ENCODE data around the gene ONECUT2. TPM values are rescaled to one million over a fixed set of nuclear protein-coding genes. Genes with fewer than 3 reads are reported as not detected.

Gene ONECUT2
- polyA plus RNA-seq, 1 of the 3 experiments (the other 2 are of a cell fraction) = 0.16 TPM

DNA sequence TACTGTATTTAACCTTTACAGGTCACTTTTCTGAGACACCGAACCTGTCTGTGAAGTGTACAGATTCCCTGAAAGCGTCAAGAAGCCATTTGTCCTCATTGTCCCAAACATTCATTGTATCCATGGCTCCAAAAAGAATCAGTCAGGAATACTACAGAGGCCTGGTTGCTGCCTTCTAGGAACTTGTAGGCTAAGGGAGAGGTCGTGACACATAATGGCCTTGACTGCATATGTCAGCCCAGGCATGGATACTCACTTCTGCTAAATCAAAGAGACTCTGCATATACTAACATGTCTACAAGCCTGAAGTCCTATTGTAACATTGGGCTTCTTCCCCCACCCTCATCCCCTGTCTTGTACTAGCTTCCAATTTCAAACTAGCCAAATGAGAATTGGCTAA lies 40.2 kb downstream of the ONECUT2 start:
- no peak for DNase-seq
- H3K4me3 ChIP-seq (ENCODE audit: low read depth in 2 of 2, low read length in 1 of 2) = no peak overlapping the region
- CTCF ChIA-PET = no interaction called here
- H3K9me2 ChIP-seq = no peaks in the 10 kb centered on the region
- POLR2A ChIA-PET = no interaction called here
- TF ChIP-seq, protein P1, sequence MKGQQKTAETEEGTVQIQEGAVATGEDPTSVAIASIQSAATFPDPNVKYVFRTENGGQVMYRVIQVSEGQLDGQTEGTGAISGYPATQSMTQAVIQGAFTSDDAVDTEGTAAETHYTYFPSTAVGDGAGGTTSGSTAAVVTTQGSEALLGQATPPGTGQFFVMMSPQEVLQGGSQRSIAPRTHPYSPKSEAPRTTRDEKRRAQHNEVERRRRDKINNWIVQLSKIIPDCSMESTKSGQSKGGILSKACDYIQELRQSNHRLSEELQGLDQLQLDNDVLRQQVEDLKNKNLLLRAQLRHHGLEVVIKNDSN (IDR thresholded peaks at IDR 0.05; ENCODE audit: borderline replicate concordance, low read depth) = no peak
- TF ChIP-seq, protein P2, sequence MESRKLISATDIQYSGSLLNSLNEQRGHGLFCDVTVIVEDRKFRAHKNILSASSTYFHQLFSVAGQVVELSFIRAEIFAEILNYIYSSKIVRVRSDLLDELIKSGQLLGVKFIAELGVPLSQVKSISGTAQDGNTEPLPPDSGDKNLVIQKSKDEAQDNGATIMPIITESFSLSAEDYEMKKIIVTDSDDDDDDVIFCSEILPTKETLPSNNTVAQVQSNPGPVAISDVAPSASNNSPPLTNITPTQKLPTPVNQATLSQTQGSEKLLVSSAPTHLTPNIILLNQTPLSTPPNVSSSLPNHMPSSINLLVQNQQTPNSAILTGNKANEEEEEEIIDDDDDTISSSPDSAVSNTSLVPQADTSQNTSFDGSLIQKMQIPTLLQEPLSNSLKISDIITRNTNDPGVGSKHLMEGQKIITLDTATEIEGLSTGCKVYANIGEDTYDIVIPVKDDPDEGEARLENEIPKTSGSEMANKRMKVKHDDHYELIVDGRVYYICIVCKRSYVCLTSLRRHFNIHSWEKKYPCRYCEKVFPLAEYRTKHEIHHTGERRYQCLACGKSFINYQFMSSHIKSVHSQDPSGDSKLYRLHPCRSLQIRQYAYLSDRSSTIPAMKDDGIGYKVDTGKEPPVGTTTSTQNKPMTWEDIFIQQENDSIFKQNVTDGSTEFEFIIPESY (IDR thresholded peaks at IDR 0.05; ENCODE audit: borderline replicate concordance, low read depth) = no peak
- no peak for TF ChIP-seq RAD21 (IDR thresholded peaks at IDR 0.05; ENCODE audit: low read length)
- TF ChIP-seq SMC3 (IDR thresholded peaks at IDR 0.05; ENCODE audit: low read depth, low read length) = no peak
- TF ChIP-seq RFX5 (IDR thresholded peaks at IDR 0.05; ENCODE audit: low read length) = no peak
- peaks cover 0 to 3% of the 10 kb centered on the region in 2 experiments; a peak in 1 of 4 replicates for H3K4me1 ChIP-seq (ENCODE audit: control insufficient read depth in 1 of 2, insufficient read depth in 2 of 2, low read depth in 1 of 2, low read length in 1 of 2)
- peaks cover 0 to 4% of the 10 kb centered on the region in 2 experiments for H3K36me3 ChIP-seq (replicated peaks in 1 of 2; ENCODE audit: control insufficient read depth in 1 of 2, insufficient read depth in 2 of 2, low read length in 1 of 2)
- no peak overlapping the region for H3K9ac ChIP-seq
- no peaks in the 10 kb centered on the region for H3F3A ChIP-seq (replicated peaks; ENCODE audit: insufficient read depth)
- no peaks in the 10 kb centered on the region for H4K20me1 ChIP-seq (ENCODE audit: insufficient read depth)
- H3K4me2 ChIP-seq = no peak overlapping the region
- H3K27me3 ChIP-seq (ENCODE audit: insufficient read depth) = no peaks in the 10 kb centered on the region
- WGBS (ENCODE audit: low lambda C conversion rate) = 44% methylated on average over 3 of the region's 3 CpGs
- H3K9me3 ChIP-seq = no peaks in the 10 kb centered on the region
- no peak overlapping the region for H3K27ac ChIP-seq (ENCODE audit: low read depth in 2 of 2, low read length in 1 of 2)
- H3K79me2 ChIP-seq (ENCODE audit: insufficient read depth) = no peaks in the 10 kb centered on the region
- H2AFZ ChIP-seq (ENCODE audit: low read depth) = no peak overlapping the region

DNA sequence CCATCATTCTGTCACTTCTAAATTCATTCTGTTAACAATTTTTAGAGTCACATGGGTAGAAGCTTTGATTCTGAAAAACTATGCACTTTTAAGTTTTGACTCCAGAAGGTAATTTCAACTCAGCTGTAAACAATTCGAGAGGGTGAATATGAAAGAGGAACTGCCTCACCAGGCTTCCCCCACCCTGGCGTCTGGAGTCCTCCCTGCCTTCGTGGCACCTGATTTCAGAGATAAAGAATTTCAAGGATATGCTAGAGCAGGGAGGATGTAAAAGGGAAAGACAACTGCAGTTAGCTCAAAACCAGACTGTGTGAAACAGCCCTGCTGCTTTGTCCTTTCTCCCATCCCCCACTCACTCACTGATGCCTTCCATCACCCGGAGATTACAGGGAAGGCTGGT lies 40.7 kb downstream of the ONECUT2 start:
- Histone ChIP-seq H3K9me2 (no peaks in the 10 kb centered on the region), H3K4me1 (ENCODE audit: control insufficient read depth in 1 of 2, insufficient read depth in 2 of 2, low read depth in 1 of 2, low read length in 1 of 2) (peaks cover 0 to 3% of the 10 kb centered on the region in 2 experiments; a peak in 1 of 4 replicates), H3K4me3 (ENCODE audit: low read depth in 2 of 2, low read length in 1 of 2) (no peak overlapping the region), H3K9me3 (no peaks in the 10 kb centered on the region), H2AFZ (ENCODE audit: low read depth) (no peak overlapping the region), H3K79me2 (ENCODE audit: insufficient read depth) (no peaks in the 10 kb centered on the region), H3K4me2 (no peak overlapping the region), H3K9ac (no peak overlapping the region), H3K27me3 (ENCODE audit: insufficient read depth) (no peaks in the 10 kb centered on the region), H3F3A (replicated peaks; ENCODE audit: insufficient read depth) (no peaks in the 10 kb centered on the region), H4K20me1 (ENCODE audit: insufficient read depth) (no peaks in the 10 kb centered on the region), H3K36me3 (replicated peaks in 1 of 2; ENCODE audit: control insufficient read depth in 1 of 2, insufficient read depth in 2 of 2, low read length in 1 of 2) (peaks cover 0 to 4% of the 10 kb centered on the region in 2 experiments), H3K27ac (ENCODE audit: low read depth in 2 of 2, low read length in 1 of 2) (no peak overlapping the region)
- 62% methylated on average over 4 of the region's 4 CpGs for WGBS (ENCODE audit: low lambda C conversion rate)
- no peak for DNase-seq
- ChIA-PET POLR2A (no interaction called here), CTCF (no interaction called here)
- TF ChIP-seq, protein P2 (IDR thresholded peaks at IDR 0.05; ENCODE audit: borderline replicate concordance, low read depth) = no peak
- TF ChIP-seq MXI1 (IDR thresholded peaks at IDR 0.05; ENCODE audit: low read depth, low read length) (no peak), GABPA (IDR thresholded peaks at IDR 0.05; ENCODE audit: low read depth) (no peak), GATA2 (CRISPR knock-in tag; IDR thresholded peaks at IDR 0.05) (no peak), TAF1 (IDR thresholded peaks at IDR 0.05; ENCODE audit: borderline replicate concordance, low read depth, low read length) (no peak), TEAD4 (IDR thresholded peaks at IDR 0.05; ENCODE audit: borderline replicate concordance, insufficient read depth) (no peak), SMC3 (IDR thresholded peaks at IDR 0.05; ENCODE audit: low read depth, low read length) (no peak), SIN3A (IDR thresholded peaks at IDR 0.05; ENCODE audit: borderline replicate concordance, low read depth, low read length) (no peak)
- TF ChIP-seq, protein P3, sequence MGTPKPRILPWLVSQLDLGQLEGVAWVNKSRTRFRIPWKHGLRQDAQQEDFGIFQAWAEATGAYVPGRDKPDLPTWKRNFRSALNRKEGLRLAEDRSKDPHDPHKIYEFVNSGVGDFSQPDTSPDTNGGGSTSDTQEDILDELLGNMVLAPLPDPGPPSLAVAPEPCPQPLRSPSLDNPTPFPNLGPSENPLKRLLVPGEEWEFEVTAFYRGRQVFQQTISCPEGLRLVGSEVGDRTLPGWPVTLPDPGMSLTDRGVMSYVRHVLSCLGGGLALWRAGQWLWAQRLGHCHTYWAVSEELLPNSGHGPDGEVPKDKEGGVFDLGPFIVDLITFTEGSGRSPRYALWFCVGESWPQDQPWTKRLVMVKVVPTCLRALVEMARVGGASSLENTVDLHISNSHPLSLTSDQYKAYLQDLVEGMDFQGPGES (IDR thresholded peaks at IDR 0.05; ENCODE audit: low read depth, low read length) = no peak
- TF ChIP-seq, protein P1 (IDR thresholded peaks at IDR 0.05; ENCODE audit: borderline replicate concordance, low read depth) = no peak
- TF ChIP-seq, protein P4, sequence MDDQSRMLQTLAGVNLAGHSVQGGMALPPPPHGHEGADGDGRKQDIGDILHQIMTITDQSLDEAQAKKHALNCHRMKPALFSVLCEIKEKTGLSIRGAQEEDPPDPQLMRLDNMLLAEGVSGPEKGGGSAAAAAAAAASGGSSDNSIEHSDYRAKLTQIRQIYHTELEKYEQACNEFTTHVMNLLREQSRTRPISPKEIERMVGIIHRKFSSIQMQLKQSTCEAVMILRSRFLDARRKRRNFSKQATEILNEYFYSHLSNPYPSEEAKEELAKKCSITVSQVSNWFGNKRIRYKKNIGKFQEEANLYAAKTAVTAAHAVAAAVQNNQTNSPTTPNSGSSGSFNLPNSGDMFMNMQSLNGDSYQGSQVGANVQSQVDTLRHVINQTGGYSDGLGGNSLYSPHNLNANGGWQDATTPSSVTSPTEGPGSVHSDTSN (IDR thresholded peaks at IDR 0.05) = no peak
- TF ChIP-seq, protein P5, sequence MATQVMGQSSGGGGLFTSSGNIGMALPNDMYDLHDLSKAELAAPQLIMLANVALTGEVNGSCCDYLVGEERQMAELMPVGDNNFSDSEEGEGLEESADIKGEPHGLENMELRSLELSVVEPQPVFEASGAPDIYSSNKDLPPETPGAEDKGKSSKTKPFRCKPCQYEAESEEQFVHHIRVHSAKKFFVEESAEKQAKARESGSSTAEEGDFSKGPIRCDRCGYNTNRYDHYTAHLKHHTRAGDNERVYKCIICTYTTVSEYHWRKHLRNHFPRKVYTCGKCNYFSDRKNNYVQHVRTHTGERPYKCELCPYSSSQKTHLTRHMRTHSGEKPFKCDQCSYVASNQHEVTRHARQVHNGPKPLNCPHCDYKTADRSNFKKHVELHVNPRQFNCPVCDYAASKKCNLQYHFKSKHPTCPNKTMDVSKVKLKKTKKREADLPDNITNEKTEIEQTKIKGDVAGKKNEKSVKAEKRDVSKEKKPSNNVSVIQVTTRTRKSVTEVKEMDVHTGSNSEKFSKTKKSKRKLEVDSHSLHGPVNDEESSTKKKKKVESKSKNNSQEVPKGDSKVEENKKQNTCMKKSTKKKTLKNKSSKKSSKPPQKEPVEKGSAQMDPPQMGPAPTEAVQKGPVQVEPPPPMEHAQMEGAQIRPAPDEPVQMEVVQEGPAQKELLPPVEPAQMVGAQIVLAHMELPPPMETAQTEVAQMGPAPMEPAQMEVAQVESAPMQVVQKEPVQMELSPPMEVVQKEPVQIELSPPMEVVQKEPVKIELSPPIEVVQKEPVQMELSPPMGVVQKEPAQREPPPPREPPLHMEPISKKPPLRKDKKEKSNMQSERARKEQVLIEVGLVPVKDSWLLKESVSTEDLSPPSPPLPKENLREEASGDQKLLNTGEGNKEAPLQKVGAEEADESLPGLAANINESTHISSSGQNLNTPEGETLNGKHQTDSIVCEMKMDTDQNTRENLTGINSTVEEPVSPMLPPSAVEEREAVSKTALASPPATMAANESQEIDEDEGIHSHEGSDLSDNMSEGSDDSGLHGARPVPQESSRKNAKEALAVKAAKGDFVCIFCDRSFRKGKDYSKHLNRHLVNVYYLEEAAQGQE (IDR thresholded peaks at IDR 0.05; ENCODE audit: low read depth, low read length) = no peak

Measured in SK-N-SH (cell line).